LNCAP (cell line): ENCODE results near the gene PIH1D1.

Experiments
- CTCF ChIP-seq: fragments of 450-650 bp; IDR thresholded peaks from 2 replicates; pipeline ENCODE4 v1.5.1; 2017; ENCODE audit warnings: mild to moderate bottlenecking

PIH1D1 gene

GRCh38 chr19:49468199-49468598 is 16.6 kb upstream of the PIH1D1 start:
- TF ChIP-seq CTCF, result no peak

- no peak for TF ChIP-seq CTCF
Measured at GRCh38 chr19:49465371-49465770, 13.8 kb upstream of the PIH1D1 start.

GRCh38 chr19:49463960-49464740 is 12.5 kb upstream of the PIH1D1 start:
- no peak for TF ChIP-seq CTCF

- TF ChIP-seq CTCF, result no peak
Measured at GRCh38 chr19:49462492-49462891, 10.9 kb upstream of the PIH1D1 start.

GRCh38 chr19:49461656-49462055 is 10.0 kb upstream of the PIH1D1 start:
- no peak for TF ChIP-seq CTCF

GRCh38 chr19:49459388-49459787 is 7.8 kb upstream of the PIH1D1 start:
- no peak for TF ChIP-seq CTCF

- no peak for TF ChIP-seq CTCF
Measured at GRCh38 chr19:49458567-49458903, 6.9 kb upstream of the PIH1D1 start.

- no peak for TF ChIP-seq CTCF
Measured at GRCh38 chr19:49456326-49456725, 4.7 kb upstream of the PIH1D1 start.
